B cell (primary cell): ENCODE data around the gene SPOP. TPM values are rescaled to one million over a fixed set of nuclear protein-coding genes. Genes with fewer than 3 reads are reported as not detected.
A peak's percentile ranks its signal among the peaks of the same experiment; 100 is the strongest.

ENCODE experiments used
- ATAC-seq: fragments of 200-7000 bp; cut with Tn5 transposase; one replicate; pipeline ENCODE4 v1.10.0; 2021; ENCODE audit warnings: low read depth, mild to moderate bottlenecking, moderate number of reproducible peaks, moderate library complexity
- CTCF ChIA-PET: fragments of 350-600 bp; sonication (Branson Sonifier 250); formaldehyde crosslinking; loops from one replicate; lab custom pipeline; 2021; ENCODE audit warnings: antibody characterized with exemption, inconsistent platforms; lab: Charles Lee
- POLR2A ChIA-PET: fragments of 350-600 bp; sonication (Branson Sonifier 250); formaldehyde crosslinking; loops from one replicate; lab custom pipeline; 2021; ENCODE audit warnings: antibody characterized with exemption; lab: Charles Lee
- DNase-seq: peaks from one replicate; pipeline ENCODE4 v3.0.0; 2013
- H2AFZ ChIP-seq: 2 replicates; pipeline ENCODE4 v1.6.1; 2012; ENCODE audit warnings: mild to moderate bottlenecking, low read depth, low read length; ENCODE audit not compliant: insufficient read depth, poor library complexity, severe bottlenecking
- H3K27ac ChIP-seq, 2 donors: 1 replicate in 1 of 2; 2 replicates in 1 of 2; pipeline ENCODE4 v1.5.1; 2012 to 2013; ENCODE audit warnings: low read length in 2 of 2, mild to moderate bottlenecking in 2 of 2, moderate library complexity in 1 of 2
- H3K27me3 ChIP-seq, 4 experiments: fragments of 200-600 bp in 1 of 4; sonication (generic) in 1 of 4; replicated peaks in 1 of 4; 1 replicate in 2 of 4; 2 replicates in 2 of 4; pipeline versions ENCODE4 v1.6.1 to v1.7.0; 2013 to 2016; ENCODE audit warnings: low read length in 3 of 4, mild to moderate bottlenecking in 2 of 4, mixed read lengths in 1 of 4, moderate library complexity in 1 of 4; ENCODE audit not compliant: insufficient read depth in 4 of 4, control insufficient read depth in 3 of 4; ENCODE audit errors: control extremely low read depth in 1 of 4
- H3K36me3 ChIP-seq, 2 experiments: replicated peaks in 1 of 2; 1 replicate in 1 of 2; 2 replicates in 1 of 2; pipeline versions ENCODE4 v1.6.1 to v1.7.1; 2013; ENCODE audit warnings: low read length in 1 of 2; ENCODE audit not compliant: insufficient read depth in 2 of 2, control insufficient read depth in 1 of 2; ENCODE audit errors: control extremely low read depth in 1 of 2, extremely low read depth in 1 of 2
- H3K4me1 ChIP-seq, 2 donors: fragments of 200-600 bp in 1 of 2; sonication (generic) in 1 of 2; 1 replicate in 1 of 2; 2 replicates in 1 of 2; pipeline versions ENCODE4 v1.5.1 to v1.6.1; 2013 to 2017; ENCODE audit warnings: low read length in 2 of 2; ENCODE audit not compliant: control insufficient read depth in 2 of 2, insufficient read depth in 2 of 2
- H3K4me2 ChIP-seq: replicated peaks from 2 replicates; pipeline ENCODE3; 2012; ENCODE audit warnings: mild to moderate bottlenecking, low read depth, low read length; ENCODE audit not compliant: poor library complexity, severe bottlenecking
- H3K4me3 ChIP-seq, 5 experiments: fragments of 200-600 bp in 1 of 5; sonication (generic) in 1 of 5; 1 replicate in 3 of 5; 2 replicates in 2 of 5; pipeline versions ENCODE4 v1.5.1 to v1.7.0; 2011 to 2016; ENCODE audit warnings: low read length in 4 of 5, mild to moderate bottlenecking in 4 of 5, low read depth in 2 of 5, control low read depth in 1 of 5, moderate library complexity in 1 of 5; ENCODE audit not compliant: insufficient read depth in 1 of 5; ENCODE audit errors: control extremely low read depth in 1 of 5, extremely low read depth in 1 of 5
- H3K79me2 ChIP-seq: fragments of 200-600 bp; sonication (generic); one replicate; pipeline ENCODE4 v1.6.0; 2016; ENCODE audit warnings: low read length; ENCODE audit not compliant: control insufficient read depth, insufficient read depth
- H3K9ac ChIP-seq: fragments of 200-600 bp; sonication (generic); 2 replicates; pipeline ENCODE4 v1.6.1; 2017; ENCODE audit warnings: mild to moderate bottlenecking, low read length, moderate library complexity
- H3K9me3 ChIP-seq, 3 donors: one replicate each; pipeline versions ENCODE4 v1.6.1 to v1.7.1; 2013; ENCODE audit warnings: low read length in 2 of 3; ENCODE audit not compliant: control insufficient read depth in 2 of 3, insufficient read depth in 1 of 3; ENCODE audit errors: control extremely low read depth in 1 of 3
- H4K20me1 ChIP-seq: 2 replicates; pipeline ENCODE4 v1.6.0; 2012; ENCODE audit warnings: mild to moderate bottlenecking, low read length; ENCODE audit not compliant: insufficient read depth, control insufficient read depth, poor library complexity, severe bottlenecking
- H3K27ac Mint-ChIP-seq: one replicate; pipeline ENCODE4 v1.8.0; 2021; ENCODE audit warnings: mixed read lengths
- H3K27me3 Mint-ChIP-seq: one replicate; pipeline ENCODE4 v1.8.0; 2021; ENCODE audit warnings: mixed read lengths
- H3K4me1 Mint-ChIP-seq: one replicate; pipeline ENCODE4 v1.8.0; 2021; ENCODE audit warnings: mixed read lengths
- H3K4me3 Mint-ChIP-seq: one replicate; pipeline ENCODE4 v1.8.0; 2021; ENCODE audit warnings: mixed read lengths
- H3K9me3 Mint-ChIP-seq: one replicate; pipeline ENCODE4 v1.8.0; 2022; ENCODE audit warnings: mixed read lengths; ENCODE audit not compliant: insufficient read depth
- CTCF ChIP-seq: fragments of 200-600 bp; IDR thresholded peaks from one replicate; pipeline ENCODE4 v1.8.0; 2022; ENCODE audit warnings: antibody characterized with exemption, mild to moderate bottlenecking
- EZH2 ChIP-seq: IDR thresholded peaks from 2 replicates; pipeline ENCODE4 v1.6.1; 2012; ENCODE audit warnings: borderline replicate concordance, low read depth, mild to moderate bottlenecking, moderate library complexity, low read length; ENCODE audit not compliant: insufficient read depth, poor library complexity, severe bottlenecking
- WGBS: methylation state at CpG from one replicate; pipeline ENCODE4 v1.1.5; 2013; ENCODE audit warnings: missing lambda C conversion rate; ENCODE audit not compliant: insufficient coverage; 5-methylcytosine and 5-hydroxymethylcytosine counted together
- intact Hi-C: fragments of 100-400 bp; cut with micrococcal nuclease; formaldehyde crosslinking; loops from one replicate; pipeline ENCODE4 v1.10.0; 2022
- polyA plus RNA-seq: library from polyadenylated mRNA; depleted of rRNA; stranded (reverse); fragments of >200 nt; gene quantifications from 2 replicates; pipeline ENCODE4 v1.2.3, GENCODE V29; 2012
- total RNA-seq, 2 donors: library from RNA; stranded (reverse); fragments of 120-200 nt in 1 of 2; gene quantifications; 1 replicate in 1 of 2; 2 replicates in 1 of 2; pipeline versions ENCODE4 v1.2.3 to v1.2.4, GENCODE V29; 2013 to 2022

The SPOP gene
- total and polyA plus RNA-seq, 2 donors (not counting 1 experiment from before 2014, with no cell fraction given): 27.0 to 72.1 TPM

- peaks cover 0 to 12% (median 6%) of the 10 kb centered on the region in 4 experiments for H3K27me3 ChIP-seq
- no peaks in the 10 kb centered on the region for H4K20me1 ChIP-seq
- H3K9me3 Mint-ChIP-seq: no peaks in the 10 kb centered on the region
- H3K27ac Mint-ChIP-seq: peak overlapping the region; percentile 10
- H3K36me3 ChIP-seq: no peaks in the 10 kb centered on the region
- H3K79me2 ChIP-seq: no peaks in the 10 kb centered on the region
- peaks cover 9% of the 10 kb centered on the region for H3K27me3 Mint-ChIP-seq
- ChIA-PET CTCF (interaction anchor here (0.6 to 2.6 kb wide), 3 partner anchors 12 to 264 kb away, joined by 3 to 10 read pairs (median 9); no protein-coding TSS in a partner anchor), POLR2A (no interaction called here)
- no peak for ATAC-seq
- H2AFZ ChIP-seq: no peak overlapping the region
- no peak overlapping the region for H3K27ac ChIP-seq
- no peak overlapping the region for H3K9ac ChIP-seq
- peaks cover 4% of the 10 kb centered on the region for H3K4me1 Mint-ChIP-seq
- no peak overlapping the region for H3K4me3 Mint-ChIP-seq
- intact Hi-C loops: no loop called here
- WGBS: 90% methylated on average over 12 of the region's 12 CpGs
- H3K4me3 ChIP-seq: no peak overlapping the region
- no peak overlapping the region for H3K4me2 ChIP-seq
- DNase-seq: no peak
- peaks cover 0 to under 1% of the 10 kb centered on the region in 2 donors for H3K4me1 ChIP-seq
- no peak for TF ChIP-seq EZH2
- no peak for TF ChIP-seq CTCF
- no peaks in the 10 kb centered on the region for H3K9me3 ChIP-seq
Measured at GRCh38 chr17:49582055-49582722, 95.7 kb downstream of the SPOP start.

- H3K4me3 Mint-ChIP-seq: no peak overlapping the region
- Histone ChIP-seq H3K36me3 (no peaks in the 10 kb centered on the region), H3K4me1 (peaks cover 4 to 6% of the 10 kb centered on the region in 2 donors), H3K79me2 (no peaks in the 10 kb centered on the region), H3K4me2 (no peak overlapping the region), H3K9ac (no peak overlapping the region), H3K27me3 (peaks cover 0 to 17% (median 8%) of the 10 kb centered on the region in 4 experiments), H2AFZ (no peak overlapping the region), H3K27ac (no peak overlapping the region), H4K20me1 (no peaks in the 10 kb centered on the region), H3K4me3 (no peak overlapping the region), H3K9me3 (no peaks in the 10 kb centered on the region)
- H3K27me3 Mint-ChIP-seq: peaks cover 14% of the 10 kb centered on the region
- H3K9me3 Mint-ChIP-seq: no peaks in the 10 kb centered on the region
- DNase-seq (no peak), ATAC-seq (no peak)
- intact Hi-C loops: no loop called here
- POLR2A ChIA-PET: no interaction called here
- H3K27ac Mint-ChIP-seq: no peak overlapping the region
- no peak for TF ChIP-seq CTCF
- no peak for TF ChIP-seq EZH2
- H3K4me1 Mint-ChIP-seq: peaks cover 7% of the 10 kb centered on the region
- 87% methylated on average over 6 of the region's 6 CpGs for WGBS
- CTCF ChIA-PET: interaction anchor here (1.7 to 2.6 kb wide), 3 partner anchors 12 to 115 kb away, joined by 9 to 10 read pairs (median 9); no protein-coding TSS in a partner anchor
Measured at GRCh38 chr17:49581648-49581998, 96.3 kb downstream of the SPOP start.
